GM21576 (cell line): Measurements from ENCODE around the gene DOCK1.

Experiments used
- ATAC-seq: cut with Tn5 transposase; IDR thresholded peaks from one replicate; pipeline ENCODE4 v1.9.1; 2021; ENCODE audit warnings: mild to moderate bottlenecking, moderate library complexity; ENCODE audit not compliant: unreplicated experiment

DOCK1 gene

GRCh38 chr10:127434006-127434405 lies 528.8 kb downstream of the DOCK1 start:
- no peak for ATAC-seq

GRCh38 chr10:127435246-127435645 lies 530.0 kb downstream of the DOCK1 start:
- ATAC-seq = no peak

GRCh38 chr10:127440371-127440770 lies 535.1 kb downstream of the DOCK1 start:
- no peak for ATAC-seq

- no peak for ATAC-seq
These were observed 536.4 kb downstream of the DOCK1 start for GRCh38 chr10:127441350-127442219.

- ATAC-seq = no peak
These were observed 536.9 kb downstream of the DOCK1 start for GRCh38 chr10:127442220-127442525.

- ATAC-seq = no peak
These were observed 538.9 kb downstream of the DOCK1 start for GRCh38 chr10:127444155-127444554.

GRCh38 chr10:127447197-127447596 lies 542.0 kb downstream of the DOCK1 start:
- no peak for ATAC-seq

GRCh38 chr10:127449490-127449889 lies 544.3 kb downstream of the DOCK1 start:
- ATAC-seq = no peak

- no peak for ATAC-seq
These were observed 545.4 kb downstream of the DOCK1 start for GRCh38 chr10:127450644-127451043.

- ATAC-seq = no peak
These were observed 546.4 kb downstream of the DOCK1 start for GRCh38 chr10:127451628-127452027.

GRCh38 chr10:127452568-127452967 lies 547.3 kb downstream of the DOCK1 start:
- no peak for ATAC-seq

GRCh38 chr10:127453706-127454105 lies 548.5 kb downstream of the DOCK1 start:
- no peak for ATAC-seq

- ATAC-seq = no peak
These were observed 550.9 kb downstream of the DOCK1 start for GRCh38 chr10:127456122-127456521.

- no peak for ATAC-seq
These were observed 553.0 kb downstream of the DOCK1 start for GRCh38 chr10:127458016-127458810.

- no peak for ATAC-seq
These were observed 553.6 kb downstream of the DOCK1 start for GRCh38 chr10:127458829-127459228.

GRCh38 chr10:127459918-127460317 lies 554.7 kb downstream of the DOCK1 start:
- no peak for ATAC-seq

- no peak for ATAC-seq
These were observed 557.5 kb downstream of the DOCK1 start for GRCh38 chr10:127462643-127463295.

- no peak for ATAC-seq
These were observed 558.3 kb downstream of the DOCK1 start for GRCh38 chr10:127463548-127463947.

GRCh38 chr10:127464561-127464960 lies 559.3 kb downstream of the DOCK1 start:
- no peak for ATAC-seq

GRCh38 chr10:127467811-127468210 lies 562.6 kb downstream of the DOCK1 start:
- ATAC-seq = no peak

GRCh38 chr10:127468632-127469031 lies 563.4 kb downstream of the DOCK1 start:
- no peak for ATAC-seq

GRCh38 chr10:127470911-127471310 lies 565.7 kb downstream of the DOCK1 start:
- no peak for ATAC-seq
